ENCODE measurements around the gene ATXN1.

DNA sequence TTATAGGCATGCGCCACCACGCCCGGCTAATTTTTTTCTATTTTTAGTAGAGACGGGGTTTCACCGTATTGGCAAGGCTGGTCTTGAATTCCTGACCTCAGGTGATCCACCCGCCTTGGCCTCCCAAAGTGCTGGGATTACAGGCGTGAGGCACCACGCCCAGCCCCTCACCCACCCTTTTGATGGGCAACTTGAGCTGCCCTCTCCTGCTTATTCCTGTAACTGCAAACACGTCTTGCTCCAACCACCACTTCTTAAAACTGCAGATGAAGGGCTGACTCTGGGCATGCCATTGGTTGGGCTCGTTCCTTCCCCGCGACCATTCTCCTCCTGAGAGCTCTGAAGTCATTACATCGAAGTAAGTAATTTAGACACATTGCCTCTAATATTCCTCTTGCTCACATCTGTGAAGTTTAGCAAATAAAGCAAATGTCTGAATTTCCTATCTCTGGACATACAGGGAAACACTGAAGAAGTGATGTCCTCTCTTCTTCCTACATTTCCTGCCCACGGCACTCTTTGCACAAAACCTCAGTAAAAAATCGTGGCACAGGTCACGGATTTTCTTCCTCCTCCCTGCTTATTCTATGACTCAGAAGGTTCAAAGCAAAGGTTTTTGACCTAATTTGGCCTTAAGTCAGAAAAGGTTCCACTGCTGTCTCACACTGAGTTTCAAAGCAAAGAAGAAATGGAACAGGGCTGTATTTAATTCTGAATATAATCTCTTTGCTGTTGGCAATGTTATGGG lies 405.4 kb downstream of the ATXN1 start:
- TF ChIP-seq SNAI2 (CRISPR knock-in tag; IDR thresholded peaks at IDR 0.05) (no peak), GLIS3 (CRISPR knock-in tag; IDR thresholded peaks at IDR 0.05) (no peak), ARNTL (CRISPR knock-in tag; IDR thresholded peaks at IDR 0.05; ENCODE audit: borderline replicate concordance, low read depth) (no peak)
